ENCODE measurements around the gene CRIM1.

CRIM1 gene

DNA sequence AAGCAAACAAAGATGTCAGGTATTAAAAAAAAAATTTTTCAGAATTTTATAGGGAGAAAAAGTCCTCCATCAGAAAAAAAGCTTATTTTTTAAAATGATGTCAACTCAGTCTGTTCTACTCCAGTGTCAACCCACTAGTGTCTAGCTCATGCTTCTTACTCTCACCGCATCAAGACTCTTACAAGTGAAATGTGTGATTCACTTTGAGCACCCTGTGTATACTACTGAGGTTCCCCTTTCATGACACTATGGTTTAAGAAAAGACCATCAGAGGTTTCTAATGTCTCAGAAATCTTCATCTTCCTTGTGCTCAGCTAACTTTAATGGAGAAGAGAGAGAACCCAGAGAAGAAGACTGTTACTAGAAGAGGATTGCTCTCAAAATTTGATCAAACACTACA is 199.0 kb downstream of the CRIM1 start:
- DNase-seq (ENCODE audit: low read depth): no peak

DNA sequence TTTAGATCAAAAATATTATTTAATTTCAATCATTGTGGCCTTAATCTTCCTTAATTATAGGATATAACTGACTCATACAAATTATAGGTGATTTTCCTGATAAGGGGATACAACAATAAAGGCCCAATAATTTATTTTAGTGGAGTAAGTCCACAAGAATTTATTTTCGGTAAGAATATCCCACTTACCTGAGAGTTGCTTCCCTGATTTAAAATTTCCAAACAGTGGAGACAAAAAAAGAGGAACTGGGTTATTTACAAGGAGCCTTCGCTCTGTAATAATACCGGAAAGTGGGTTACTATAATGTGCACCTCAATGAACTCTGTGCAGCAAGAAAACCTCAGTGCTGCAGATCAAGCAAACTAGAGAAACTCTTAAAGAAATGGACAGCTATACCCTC is 200.2 kb downstream of the CRIM1 start:
- no peak for DNase-seq (ENCODE audit: low read depth)

DNA sequence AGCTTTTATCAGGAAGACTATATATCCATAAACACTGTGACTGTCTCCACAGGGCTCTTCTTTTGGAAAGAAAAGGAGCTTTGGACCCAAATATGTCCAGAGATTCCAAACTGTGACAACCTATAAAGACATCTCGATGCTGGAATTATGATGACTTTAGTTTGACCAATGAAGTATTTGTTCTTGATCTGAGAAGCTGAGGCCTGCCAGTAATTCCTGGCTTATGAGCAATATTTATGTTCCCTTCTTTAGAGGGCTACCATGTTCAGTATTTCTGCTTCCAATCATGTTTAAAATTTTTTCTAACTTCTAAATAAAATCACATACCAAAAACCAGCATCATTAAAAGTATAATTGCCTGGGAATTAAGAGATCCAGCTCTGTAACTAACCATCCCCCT is 201.3 kb downstream of the CRIM1 start:
- no peak for DNase-seq (ENCODE audit: low read depth)

DNA sequence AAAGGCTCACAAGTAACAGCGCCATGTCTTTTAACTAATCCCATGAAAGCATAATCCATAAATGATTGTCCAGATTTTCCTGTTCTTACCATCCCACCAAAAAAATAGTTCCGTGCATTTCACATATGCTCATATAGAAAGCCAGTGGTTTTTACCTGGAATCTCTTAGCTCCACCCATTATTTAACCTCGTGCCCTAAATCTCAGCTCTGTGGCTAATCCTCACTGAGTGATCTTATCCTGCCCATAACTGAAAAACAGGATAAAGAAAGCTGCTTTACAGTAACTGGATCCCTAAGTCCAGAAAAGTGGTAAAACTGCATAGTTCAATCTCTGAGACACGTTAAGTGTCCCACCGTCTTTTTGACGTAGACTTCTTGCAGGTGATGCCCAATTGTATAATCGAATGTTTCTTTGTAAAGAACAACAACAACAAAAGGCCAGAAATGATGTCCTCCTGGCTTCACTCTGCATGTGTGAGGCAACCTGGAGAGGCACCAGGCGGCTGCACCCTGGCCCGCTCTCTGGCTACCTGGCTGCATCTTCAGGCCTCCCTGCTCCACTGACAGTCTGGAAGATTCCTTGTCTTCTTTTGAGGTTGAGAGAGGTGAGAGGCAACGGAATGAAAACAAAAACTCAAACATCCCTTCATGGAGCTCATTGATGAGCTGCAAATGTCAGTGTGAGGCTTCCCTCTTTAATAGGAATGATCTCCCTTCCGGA is 203.8 kb downstream of the CRIM1 start:
- DNase-seq (ENCODE audit: low read depth): no peak

DNA sequence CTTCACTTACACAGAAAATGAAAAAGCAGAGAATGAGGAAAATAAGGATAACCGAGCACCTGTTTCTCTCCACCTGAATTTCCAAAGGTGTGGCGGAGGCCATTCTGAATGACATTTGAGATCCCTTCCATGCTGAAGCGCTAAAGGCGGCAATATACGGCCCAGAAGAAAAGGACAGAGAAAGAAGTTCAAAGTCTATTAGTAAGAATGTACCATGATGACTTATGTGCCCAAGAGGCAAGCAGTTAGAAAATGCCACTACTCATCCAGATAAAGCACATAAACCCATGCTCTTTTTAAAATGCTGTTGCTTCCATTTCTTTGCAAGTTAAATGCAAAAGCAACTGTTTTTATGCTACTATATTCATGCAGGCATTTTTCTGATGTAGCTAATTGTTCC is 205.1 kb downstream of the CRIM1 start:
- DNase-seq (ENCODE audit: low read depth): no peak

DNA sequence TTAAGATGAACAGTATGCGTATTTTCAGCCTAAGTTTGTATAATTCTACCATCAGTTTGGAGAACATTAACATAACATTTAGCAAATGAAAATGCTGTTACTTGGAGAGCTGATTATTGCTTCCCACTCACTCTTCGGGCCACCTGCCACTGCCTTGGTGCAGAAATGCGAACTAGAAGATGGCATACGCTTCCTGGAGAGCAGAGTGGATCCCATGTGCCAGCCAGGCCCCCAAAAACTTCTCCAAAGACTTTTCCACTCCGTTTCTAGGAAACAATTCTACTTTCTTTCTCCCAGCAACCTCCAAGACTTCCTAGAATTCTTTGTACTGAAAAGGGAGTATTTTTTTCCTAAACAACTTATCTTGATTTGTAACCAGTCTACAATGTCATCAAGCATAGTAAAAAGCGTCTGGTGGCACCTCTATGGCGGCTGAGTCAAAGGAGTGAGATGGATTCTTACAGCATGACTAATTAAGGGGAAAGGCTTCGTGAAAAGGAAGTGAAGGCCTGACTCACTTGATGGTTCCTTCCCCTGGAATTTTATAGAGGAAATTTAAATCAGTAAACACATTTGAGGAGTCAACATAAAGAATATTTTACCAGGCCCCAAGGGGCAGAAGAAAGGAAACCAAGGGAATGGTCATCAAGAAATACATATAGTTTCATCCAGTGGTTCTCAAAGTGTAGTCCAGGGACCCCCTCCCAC is 205.8 kb downstream of the CRIM1 start:
- DNase-seq (ENCODE audit: low read depth): no peak

DNA sequence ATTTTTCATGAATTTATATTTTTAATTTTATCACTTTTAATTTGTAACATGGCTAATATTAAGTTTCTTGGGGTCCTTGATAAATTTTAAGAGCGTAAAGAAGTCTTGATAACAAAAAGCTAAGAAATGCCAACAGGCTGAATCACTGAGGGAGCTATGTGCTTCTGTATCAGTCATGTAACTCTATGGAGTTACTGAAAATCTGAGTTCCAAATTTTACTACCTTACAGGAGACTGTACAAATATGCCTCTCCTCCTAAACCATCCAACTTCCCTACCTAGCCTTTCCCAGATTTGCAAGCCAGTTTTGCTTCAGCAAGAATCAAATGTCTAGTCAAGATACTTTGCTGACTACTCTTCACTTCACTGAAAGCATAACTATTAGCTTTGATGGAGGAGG is 206.7 kb downstream of the CRIM1 start:
- DNase-seq (ENCODE audit: low read depth): no peak

DNA sequence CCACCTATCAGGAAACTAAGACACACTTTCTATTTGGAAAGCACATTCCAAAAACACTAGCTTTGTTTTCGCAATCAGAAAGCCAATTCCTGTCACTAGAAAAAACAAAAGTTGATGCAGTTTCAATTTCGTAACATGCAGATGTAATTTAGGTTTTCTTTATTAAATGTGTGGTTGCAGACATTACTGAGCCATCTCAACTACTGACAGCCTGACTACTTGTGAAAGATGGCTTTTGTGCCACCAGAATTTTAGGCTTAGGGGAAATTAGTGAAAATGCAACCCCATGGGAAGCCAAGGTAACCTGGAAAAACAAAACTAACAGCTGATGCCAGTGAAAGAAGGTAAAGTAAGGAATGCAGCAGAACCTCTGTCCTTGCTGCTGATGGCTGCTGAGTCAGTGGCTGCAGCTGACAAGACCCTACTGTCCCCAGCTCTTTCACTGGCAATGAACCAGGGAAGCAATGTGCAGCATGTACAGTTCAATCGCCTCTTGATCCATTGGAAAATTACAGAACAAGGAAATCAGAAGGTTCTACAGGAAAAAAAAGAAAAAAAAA is 207.5 kb downstream of the CRIM1 start:
- DNase-seq (ENCODE audit: low read depth): no peak

DNA sequence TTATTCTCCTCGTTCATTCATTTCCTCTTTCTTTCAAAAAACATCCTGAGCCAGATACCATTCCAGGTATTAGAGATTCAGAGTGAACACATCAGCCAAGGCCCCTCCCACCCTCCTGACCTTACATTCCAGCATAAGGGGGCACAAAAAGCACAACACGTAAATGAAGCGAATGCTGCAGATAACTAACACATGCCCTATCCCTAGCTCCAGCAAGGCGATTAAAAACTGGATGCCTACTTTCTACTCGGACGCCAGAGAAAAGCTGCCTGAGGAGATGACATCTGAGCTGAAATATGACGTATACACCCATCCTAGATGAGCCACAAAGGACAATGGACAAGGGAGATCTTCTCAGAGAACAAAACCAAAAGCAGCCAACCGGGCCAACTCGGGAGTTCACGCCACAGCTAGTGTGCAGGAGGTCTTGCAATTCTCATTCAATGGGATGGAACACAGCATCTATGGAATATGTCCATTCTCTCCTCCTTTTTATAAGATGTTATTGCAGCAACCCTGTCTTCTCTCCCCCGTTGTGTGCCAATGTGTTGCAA is 208.9 kb downstream of the CRIM1 start:
- DNase-seq (ENCODE audit: low read depth): no peak

DNA sequence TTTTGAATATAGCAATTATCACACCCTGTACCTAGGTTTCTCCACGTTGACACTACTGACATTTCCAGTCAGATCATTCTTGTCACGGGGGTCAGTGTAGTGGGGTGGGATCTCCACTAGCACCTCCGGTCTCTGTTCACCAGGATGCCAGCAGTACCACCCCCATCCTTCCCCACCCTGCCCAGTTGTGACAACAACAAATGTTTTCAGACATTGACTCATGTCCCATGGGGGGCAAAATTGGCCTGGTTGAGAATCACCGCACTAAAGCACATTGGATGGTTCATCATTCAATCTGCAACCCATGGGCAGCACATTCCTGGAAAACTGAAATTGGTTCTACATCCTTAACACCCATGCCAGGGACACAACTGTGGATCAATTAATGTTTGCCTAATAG is 210.1 kb downstream of the CRIM1 start:
- no peak for DNase-seq (ENCODE audit: low read depth)

DNA sequence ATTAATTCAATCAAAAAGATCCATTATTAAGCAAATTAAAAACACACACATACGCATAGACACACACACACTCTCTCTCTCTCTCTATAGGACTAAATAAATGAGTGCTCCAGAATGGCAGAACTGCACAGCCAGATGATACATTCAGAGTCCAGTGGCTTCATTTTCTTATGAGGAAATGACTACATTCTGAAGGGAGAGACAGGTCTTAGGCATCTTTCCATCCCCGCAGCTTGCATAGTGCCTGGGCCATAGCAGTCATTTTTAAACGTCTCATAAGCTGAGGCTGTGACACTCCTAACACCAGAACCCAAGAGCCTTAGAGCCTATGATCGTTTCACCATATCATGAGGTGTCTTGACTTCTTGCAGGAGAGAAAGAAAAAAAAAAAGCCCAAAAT is 211.3 kb downstream of the CRIM1 start:
- DNase-seq (ENCODE audit: low read depth): no peak

DNA sequence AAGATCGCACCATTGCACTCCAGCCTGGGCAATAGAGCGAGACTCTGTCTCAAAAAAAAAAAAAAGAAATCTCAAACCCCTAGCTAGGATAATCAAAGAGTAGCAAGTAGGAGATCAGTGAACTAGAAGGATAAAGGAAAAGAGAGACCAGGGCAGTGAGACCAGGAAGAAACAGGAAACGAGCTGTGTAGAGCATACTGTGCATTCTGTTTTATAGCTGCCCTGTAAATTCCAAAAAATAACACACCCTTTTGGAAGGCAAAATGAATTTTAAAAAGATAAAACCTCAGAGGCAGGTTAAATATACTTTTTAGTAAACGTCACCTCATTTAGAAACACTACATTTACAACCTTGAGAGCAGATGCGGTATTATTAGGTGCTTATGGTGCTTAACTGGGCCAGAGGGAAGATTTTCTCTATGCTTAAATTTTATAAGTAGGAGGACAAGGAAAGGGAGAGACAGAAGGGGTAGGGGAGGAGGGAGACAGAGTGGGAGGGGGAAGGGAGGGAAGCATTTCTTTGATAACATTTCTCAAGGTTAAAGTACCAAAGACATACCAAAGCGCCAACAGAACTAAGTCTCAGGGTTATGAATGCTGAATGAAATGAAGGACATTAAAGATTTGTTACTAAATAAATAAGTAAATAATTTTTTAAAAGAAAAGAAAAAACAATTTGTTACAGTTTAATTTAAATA is 212.3 kb downstream of the CRIM1 start:
- DNase-seq (ENCODE audit: low read depth): no peak

DNA sequence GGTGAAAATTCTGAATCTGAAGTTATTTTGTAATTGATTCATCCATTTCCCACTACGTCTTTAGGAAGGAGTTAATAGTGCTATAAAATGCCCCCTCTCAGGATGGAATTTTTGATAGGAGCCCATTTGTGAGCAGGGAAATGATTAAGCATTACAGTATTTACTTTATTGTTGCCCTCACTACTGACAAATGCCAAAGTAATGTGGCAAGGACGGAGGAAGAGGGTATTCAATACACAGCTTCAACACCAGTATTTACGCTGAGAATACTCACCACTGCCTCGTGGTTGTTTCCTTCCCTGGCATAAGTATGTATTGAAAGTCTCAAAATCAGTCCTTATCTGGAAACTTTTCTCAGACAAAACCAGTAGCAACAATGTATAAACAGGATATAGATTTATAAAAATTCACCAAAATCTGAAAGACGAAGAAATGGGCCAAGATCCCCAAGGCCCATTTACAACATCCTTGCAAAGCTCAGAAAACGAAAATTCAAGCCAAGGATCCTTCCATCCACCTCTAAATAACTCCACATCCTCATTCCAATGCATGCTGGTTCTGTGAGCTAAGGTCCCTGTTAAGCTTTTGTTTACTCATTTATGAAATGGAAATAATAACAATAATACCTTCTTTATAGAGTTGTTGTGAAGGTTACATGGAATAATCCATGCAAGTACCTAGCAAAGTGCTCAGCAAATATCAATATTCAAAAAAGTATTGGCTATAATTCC is 213.1 kb downstream of the CRIM1 start:
- DNase-seq (ENCODE audit: low read depth): no peak

DNA sequence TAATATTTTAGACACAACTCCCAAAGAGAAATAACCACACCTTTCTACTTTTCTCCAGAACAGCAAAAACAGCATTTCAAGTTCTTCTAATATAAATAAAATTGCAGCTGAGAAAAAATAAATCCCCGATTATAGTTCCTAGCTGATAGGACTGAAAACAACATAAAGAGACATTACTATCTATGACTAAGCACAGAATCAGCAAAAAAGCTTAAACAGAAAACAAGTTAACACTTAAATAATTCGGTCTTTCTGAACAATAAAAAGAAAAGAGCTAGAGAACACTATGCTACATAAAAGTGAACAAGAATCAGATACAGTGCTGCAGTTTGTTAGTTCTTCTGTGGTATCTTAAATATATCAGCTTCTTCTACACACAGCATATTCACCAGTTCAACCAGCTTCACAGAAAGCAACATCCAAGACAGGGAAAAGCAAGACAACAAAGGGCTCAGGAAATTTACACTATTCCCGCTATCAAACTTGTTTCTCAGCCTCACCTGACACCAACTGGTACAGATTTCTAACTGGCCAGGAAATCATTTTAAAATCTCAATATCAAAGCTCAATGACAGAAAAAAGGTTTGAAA is 213.8 kb downstream of the CRIM1 start:
- DNase-seq (ENCODE audit: low read depth): no peak

DNA sequence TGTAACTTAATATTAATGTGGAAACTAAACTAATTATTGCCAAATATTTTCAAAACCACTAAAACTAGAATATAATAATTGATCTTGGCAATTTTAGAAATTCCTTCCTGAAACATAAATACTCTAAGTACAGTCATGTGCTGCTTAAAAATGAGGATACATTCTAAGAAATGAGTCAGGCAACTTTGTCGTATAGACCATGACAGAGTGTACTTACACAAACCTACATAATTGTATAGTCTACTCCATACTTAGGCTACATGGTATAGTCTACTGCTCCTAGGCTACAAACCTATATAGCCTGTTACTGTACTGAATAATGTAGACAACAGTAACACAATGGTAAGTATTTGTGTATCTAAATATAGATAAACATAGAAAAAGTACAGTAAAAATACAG is 214.8 kb downstream of the CRIM1 start:
- DNase-seq (ENCODE audit: low read depth): no peak

DNA sequence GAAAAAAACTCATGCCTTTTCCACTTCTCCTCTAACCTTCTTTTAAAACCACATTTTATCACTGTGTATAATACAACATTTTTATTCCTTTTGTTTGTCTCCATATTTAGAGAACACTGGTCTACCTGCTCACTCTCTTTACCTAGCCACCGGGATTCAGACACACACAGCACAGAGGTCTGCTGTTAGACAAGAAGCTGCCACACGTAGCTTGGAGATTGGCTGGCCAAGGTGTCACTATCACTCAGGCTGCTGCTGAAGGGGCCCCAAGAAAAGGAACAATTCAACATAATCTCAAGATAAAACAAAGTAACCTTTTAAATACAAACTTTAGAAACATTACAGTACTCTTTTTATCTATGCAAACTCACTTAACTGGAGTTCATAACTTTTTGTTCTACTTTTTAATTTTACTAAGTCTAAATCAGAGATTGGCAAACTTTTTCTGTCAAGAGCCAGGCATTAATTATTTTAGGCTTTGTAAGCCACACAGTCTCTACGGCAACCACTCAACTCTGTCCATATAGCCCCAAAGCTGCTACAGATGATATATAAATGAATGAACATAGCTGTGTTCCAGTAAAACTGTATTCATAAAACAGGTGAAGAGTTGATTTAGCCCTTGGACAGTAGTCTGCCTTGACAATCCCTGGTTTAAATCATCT is 216.6 kb downstream of the CRIM1 start:
- no peak for DNase-seq (ENCODE audit: low read depth)

DNA sequence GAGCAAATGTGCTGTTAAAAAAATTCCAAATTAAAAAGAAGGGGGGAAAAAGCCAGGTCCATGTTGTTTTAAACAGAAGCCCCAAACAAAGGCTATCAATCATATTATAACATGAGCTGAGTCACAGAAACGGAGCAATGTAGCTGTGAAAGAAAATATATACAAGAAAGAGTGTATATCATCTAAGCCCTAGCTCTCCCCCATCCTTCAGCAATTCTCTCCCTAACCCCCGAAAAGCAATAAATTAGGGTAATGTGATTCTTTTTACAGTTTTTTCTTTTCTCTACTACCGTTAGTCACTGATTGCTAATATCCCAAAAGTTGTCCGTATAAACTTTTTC is 217.1 kb downstream of the CRIM1 start:
- no peak for DNase-seq (ENCODE audit: low read depth)

DNA sequence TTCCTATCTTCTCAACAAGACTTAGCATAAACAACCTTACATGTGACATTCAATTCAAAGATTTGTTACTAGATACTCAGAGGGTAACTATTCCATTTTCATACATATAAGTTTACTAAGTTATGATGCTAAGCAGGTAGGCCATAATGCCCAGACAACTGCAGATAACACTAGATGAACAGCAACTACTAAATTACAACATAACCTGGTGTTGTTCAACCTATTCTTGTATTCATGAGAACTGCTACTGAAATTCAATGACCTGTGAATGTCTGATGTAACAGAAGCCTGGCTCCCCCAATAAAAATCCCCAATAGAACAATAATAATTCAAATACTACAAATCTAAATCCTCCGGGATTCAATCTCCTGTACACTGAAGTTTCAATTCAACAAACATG is 217.6 kb downstream of the CRIM1 start:
- no peak for DNase-seq (ENCODE audit: low read depth)

DNA sequence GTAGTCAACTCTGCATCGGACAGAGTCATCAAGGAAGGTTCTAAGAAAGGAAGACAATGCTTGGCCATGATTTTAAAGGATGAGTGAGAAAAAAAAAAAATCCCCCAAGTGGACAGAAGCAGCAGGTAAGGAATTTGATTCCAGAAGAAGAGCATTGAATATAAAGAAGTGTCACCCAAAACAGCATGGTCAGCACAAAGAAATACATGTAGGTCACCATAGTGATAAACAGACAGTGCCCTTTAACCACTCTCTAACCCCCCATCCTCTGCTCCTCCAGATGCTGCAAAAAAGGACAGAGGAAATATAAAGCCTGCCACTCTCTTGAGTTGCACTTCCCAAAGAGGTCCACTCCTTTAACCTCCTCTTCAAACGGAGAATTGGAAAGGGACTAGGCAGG is 219.0 kb downstream of the CRIM1 start:
- no peak for DNase-seq (ENCODE audit: low read depth)

DNA sequence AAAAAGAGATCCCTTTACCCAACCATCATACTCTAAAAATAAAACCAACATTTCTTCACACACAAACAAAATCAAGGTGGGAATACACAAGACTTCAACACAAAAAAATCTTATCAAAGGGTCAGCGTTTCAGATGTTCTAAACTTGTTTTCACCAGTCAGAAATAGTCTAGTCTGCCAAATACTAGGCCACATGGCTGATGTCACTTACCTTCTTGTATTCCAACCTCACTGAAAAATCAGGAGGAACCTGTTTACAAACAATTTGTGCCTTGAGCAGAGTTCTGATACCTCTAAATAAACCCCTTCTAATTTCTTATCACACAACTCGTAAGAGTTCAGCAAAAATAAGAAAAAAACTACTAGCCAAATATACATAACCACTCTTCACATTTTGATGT is 222.3 kb downstream of the CRIM1 start:
- no peak for DNase-seq (ENCODE audit: low read depth)
